MM.1S (cell line): Measurements from ENCODE around the gene ST7.
"Not testable (repeated sequence)": the region's sequence is repeated elsewhere in the genome, so short reads cannot be mapped to it uniquely, and the experiment has no call there.

Source experiments
- DNase-seq: peaks from one replicate; pipeline ENCODE4 v3.0.0-alpha.2; 2015
- H2AFZ ChIP-seq: fragments of 300-600 bp; sonication (generic); 2 replicates; pipeline ENCODE4 v1.6.0; 2016; ENCODE audit warnings: antibody characterized with exemption, low read length
- H3F3A ChIP-seq: fragments of 300-600 bp; sonication (generic); 2 replicates; pipeline ENCODE4 v1.6.1; 2016; ENCODE audit warnings: mild to moderate bottlenecking, antibody characterized with exemption, low read length, moderate library complexity, mixed read lengths; ENCODE audit not compliant: insufficient read depth
- H3K27ac ChIP-seq: fragments of 300-600 bp; sonication (generic); 2 replicates; pipeline ENCODE4 v1.5.1; 2016; ENCODE audit warnings: mild to moderate bottlenecking, low read length
- H3K27me3 ChIP-seq: fragments of 300-600 bp; sonication (generic); replicated peaks from 2 replicates; pipeline ENCODE4 v1.6.0; 2016; ENCODE audit warnings: low read length; ENCODE audit not compliant: insufficient read depth
- H3K36me3 ChIP-seq: fragments of 300-600 bp; sonication (generic); replicated peaks from 2 replicates; pipeline ENCODE4 v1.6.1; 2016; ENCODE audit warnings: mild to moderate bottlenecking, low read length, mixed read lengths; ENCODE audit not compliant: insufficient read depth
- H3K4me1 ChIP-seq: fragments of 300-600 bp; sonication (generic); 2 replicates; pipeline ENCODE4 v1.6.1; 2016; ENCODE audit warnings: low read length, mixed read lengths
- H3K4me2 ChIP-seq: fragments of 300-600 bp; sonication (generic); 2 replicates; pipeline ENCODE4 v1.6.0; 2016; ENCODE audit warnings: low read depth, low read length
- H3K4me3 ChIP-seq: fragments of 300-600 bp; sonication (generic); 2 replicates; pipeline ENCODE4 v1.5.1; 2016; ENCODE audit warnings: low read length, mixed read lengths
- H3K79me2 ChIP-seq: fragments of 300-600 bp; sonication (generic); 2 replicates; pipeline ENCODE4 v1.6.1; 2016; ENCODE audit warnings: mixed run types, low read length, mixed read lengths
- H3K9ac ChIP-seq: fragments of 300-600 bp; sonication (generic); 2 replicates; pipeline ENCODE4 v1.6.1; 2016; ENCODE audit warnings: low read length, mixed read lengths
- H3K9me2 ChIP-seq: fragments of 300-600 bp; sonication (generic); replicated peaks from 2 replicates; pipeline ENCODE4 v1.6.1; 2016; ENCODE audit warnings: mild to moderate bottlenecking, low read length, mixed read lengths; ENCODE audit not compliant: insufficient read depth
- H3K9me3 ChIP-seq: fragments of 300-600 bp; sonication (generic); replicated peaks from 2 replicates; pipeline ENCODE4 v1.6.1; 2016; ENCODE audit warnings: mild to moderate bottlenecking, low read length, mixed read lengths; ENCODE audit not compliant: insufficient read depth
- H4K20me1 ChIP-seq: fragments of 300-600 bp; sonication (generic); 2 replicates; pipeline ENCODE4 v1.6.1; 2016; ENCODE audit warnings: mild to moderate bottlenecking, low read length, moderate library complexity, mixed read lengths; ENCODE audit not compliant: insufficient read depth
- CTCF ChIP-seq: fragments of 300-600 bp; sonication (generic); IDR thresholded peaks from 2 replicates; pipeline ENCODE4 v1.5.1; 2016; ENCODE audit warnings: antibody characterized with exemption, low read length, mixed read lengths
- EZH2 ChIP-seq: fragments of 300-600 bp; sonication (generic); optimal IDR thresholded peaks from 2 replicates; pipeline ENCODE3; 2017; ENCODE audit warnings: low read depth, mild to moderate bottlenecking, antibody characterized with exemption, low read length, mixed read lengths
- EZH2phosphoT487 ChIP-seq: fragments of 300-600 bp; sonication (generic); IDR thresholded peaks from 2 replicates; pipeline ENCODE4 v1.6.1; 2018; ENCODE audit warnings: antibody characterized with exemption, low read length

Gene ST7

DNA sequence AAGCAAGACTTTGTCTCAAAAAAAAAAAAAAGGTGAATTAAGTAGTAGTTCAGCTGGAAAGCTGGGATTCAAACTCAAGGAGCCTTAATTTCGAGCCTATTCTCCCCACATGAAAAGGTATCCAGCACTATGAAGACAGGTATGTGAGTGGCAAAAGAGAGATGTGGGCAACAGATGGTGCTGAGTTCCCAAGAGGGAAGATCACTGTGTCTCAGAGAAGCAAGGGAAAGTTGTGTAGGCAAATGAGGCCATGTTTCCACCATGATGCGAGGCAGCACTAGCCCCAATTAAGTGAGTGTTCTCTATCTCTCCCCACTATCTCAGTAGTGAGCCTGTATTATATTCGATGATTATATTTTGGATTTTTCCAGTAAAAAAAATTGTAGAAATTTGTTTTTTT is 19.8 kb upstream of the ST7 start:
- no peak overlapping the region for H3K27ac ChIP-seq
- H3K27me3 ChIP-seq: no peaks in the 10 kb centered on the region
- H3K4me2 ChIP-seq: no peak overlapping the region
- H3K36me3 ChIP-seq: no peaks in the 10 kb centered on the region
- TF ChIP-seq EZH2phosphoT487 (no peak), CTCF (no peak), EZH2 (no peak)
- no peaks in the 10 kb centered on the region for H4K20me1 ChIP-seq
- H3K9me2 ChIP-seq: no peaks in the 10 kb centered on the region
- H3K4me3 ChIP-seq: no peak overlapping the region
- 0 out of 2 replicates have a peak, but pooled peaks cover 3% of the 10 kb centered on the region for H3K4me1 ChIP-seq
- H3K9me3 ChIP-seq: no peaks in the 10 kb centered on the region
- no peak overlapping the region for H2AFZ ChIP-seq
- no peak for DNase-seq
- no peaks in the 10 kb centered on the region for H3K79me2 ChIP-seq
- H3K9ac ChIP-seq: no peak overlapping the region
- H3F3A ChIP-seq: no peaks in the 10 kb centered on the region

DNA sequence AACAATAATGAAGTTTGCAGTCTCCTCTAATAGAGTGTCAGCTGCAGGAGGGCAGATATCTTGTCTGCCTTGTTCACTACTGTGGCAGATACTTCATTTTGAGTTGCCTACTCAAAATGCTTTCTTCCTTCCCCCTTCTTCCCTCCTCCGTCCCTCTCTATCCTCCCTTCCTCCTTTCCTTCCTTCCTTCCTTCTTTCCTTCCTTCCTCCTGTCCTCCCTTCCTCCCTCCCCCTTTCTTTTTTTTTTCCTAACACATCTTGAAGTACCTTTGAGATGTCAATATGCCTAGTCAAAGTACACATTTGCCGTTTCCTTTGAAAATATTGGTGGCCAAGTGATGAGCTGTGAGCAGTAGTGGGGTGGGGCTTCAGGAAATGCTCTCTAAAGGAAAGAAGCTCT is 18.7 kb upstream of the ST7 start:
- no peaks in the 10 kb centered on the region for H4K20me1 ChIP-seq
- no peaks in the 10 kb centered on the region for H3K79me2 ChIP-seq
- H2AFZ ChIP-seq: no peak overlapping the region
- H3K36me3 ChIP-seq: no peaks in the 10 kb centered on the region
- no peaks in the 10 kb centered on the region for H3K9me3 ChIP-seq
- no peak for DNase-seq
- H3K4me1 ChIP-seq: 0 out of 2 replicates have a peak, but pooled peaks cover 3% of the 10 kb centered on the region
- no peak for TF ChIP-seq EZH2phosphoT487
- no peak for TF ChIP-seq EZH2
- TF ChIP-seq CTCF: no peak
- H3K4me2 ChIP-seq: no peak overlapping the region
- no peak overlapping the region for H3K4me3 ChIP-seq
- H3K27me3 ChIP-seq: no peaks in the 10 kb centered on the region
- no peaks in the 10 kb centered on the region for H3F3A ChIP-seq
- H3K9ac ChIP-seq: no peak overlapping the region
- no peak overlapping the region for H3K27ac ChIP-seq
- no peaks in the 10 kb centered on the region for H3K9me2 ChIP-seq

DNA sequence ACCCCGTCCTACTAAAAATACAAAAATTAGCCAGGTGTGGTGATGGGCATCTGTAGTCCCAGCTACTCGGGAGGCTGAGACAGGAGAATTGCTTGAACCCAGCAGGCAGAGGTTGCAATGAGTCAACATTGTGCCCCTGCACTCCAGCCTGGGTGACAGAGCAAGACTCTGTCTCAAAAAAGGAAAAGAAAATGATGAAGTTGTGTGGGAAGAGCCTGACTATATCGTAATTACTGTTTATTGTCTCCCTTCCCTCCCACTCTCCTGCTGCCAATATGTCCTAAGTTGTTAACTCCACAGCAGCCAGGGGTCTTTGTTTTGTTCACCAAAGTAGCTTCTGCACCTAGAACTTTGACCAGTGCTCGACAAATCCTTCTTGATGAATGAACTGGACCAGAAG is 16.5 kb upstream of the ST7 start:
- not testable (repeated sequence) for H3K4me1 ChIP-seq, H3K27ac ChIP-seq, H3K9me2 ChIP-seq, H3K9ac ChIP-seq, H3F3A ChIP-seq, H4K20me1 ChIP-seq, H3K79me2 ChIP-seq, H3K4me2 ChIP-seq, DNase-seq, H3K4me3 ChIP-seq, H2AFZ ChIP-seq, H3K27me3 ChIP-seq, H3K9me3 ChIP-seq, H3K36me3 ChIP-seq

- no peak for TF ChIP-seq CTCF
- no peak for TF ChIP-seq EZH2phosphoT487
- TF ChIP-seq EZH2: no peak
- Histone ChIP-seq H3K4me1 (no peaks in the 10 kb centered on the region), H3K9me3 (no peaks in the 10 kb centered on the region), H2AFZ (no peak overlapping the region), H3K36me3 (no peaks in the 10 kb centered on the region), H3K27ac (no peak overlapping the region), H3K27me3 (no peaks in the 10 kb centered on the region), H3K4me2 (no peak overlapping the region), H3K79me2 (no peaks in the 10 kb centered on the region), H3K4me3 (no peak overlapping the region), H3F3A (no peaks in the 10 kb centered on the region), H3K9me2 (no peaks in the 10 kb centered on the region), H3K9ac (no peak overlapping the region), H4K20me1 (no peaks in the 10 kb centered on the region)
- no peak for DNase-seq
Observed at GRCh38 chr7:116938678-116939077, 14.6 kb upstream of the ST7 start.
